Embryonic facial prominence (tissue), 1 donor: ENCODE results near the gene SDK2.
A peak's percentile ranks its signal among the peaks of the same experiment; 100 is the strongest.

Source experiments
- DNase-seq: peaks from one replicate; pipeline ENCODE4 v3.0.0-alpha.2; 2016; ENCODE audit errors: extremely low spot score

The SDK2 gene

GRCh38 chr17:73653810-73654209, 9.6 kb upstream of the SDK2 start:
- DNase-seq, result no peak

- DNase-seq, result no peak
These were observed 8.7 kb upstream of the SDK2 start for GRCh38 chr17:73652886-73653480.

- DNase-seq, result no peak
These were observed 6.5 kb upstream of the SDK2 start for GRCh38 chr17:73650617-73651200.

- no peak for DNase-seq
These were observed 5.9 kb upstream of the SDK2 start for GRCh38 chr17:73650140-73650539.

- DNase-seq, result no peak
These were observed 4.7 kb upstream of the SDK2 start for GRCh38 chr17:73648974-73649373.

GRCh38 chr17:73648543-73648820, 4.2 kb upstream of the SDK2 start:
- DNase-seq, result no peak

GRCh38 chr17:73647772-73648542, 3.7 kb upstream of the SDK2 start:
- no peak for DNase-seq

GRCh38 chr17:73647301-73647695, 3.1 kb upstream of the SDK2 start:
- DNase-seq, result no peak

- DNase-seq, result peak; percentile 35
These were observed 2.4 kb upstream of the SDK2 start for GRCh38 chr17:73646409-73647300.

GRCh38 chr17:73645050-73645871, 1.0 kb upstream of the SDK2 start:
- peak; percentile 40 for DNase-seq

- no peak for DNase-seq
These were observed 447 bp downstream of the SDK2 start for GRCh38 chr17:73643852-73644144.

- no peak for DNase-seq
These were observed 1.0 kb downstream of the SDK2 start for GRCh38 chr17:73643001-73643851.

GRCh38 chr17:73642659-73643000, 1.6 kb downstream of the SDK2 start:
- no peak for DNase-seq

- no peak for DNase-seq
These were observed 2.2 kb downstream of the SDK2 start for GRCh38 chr17:73641826-73642600.

- DNase-seq, result no peak
These were observed 3.6 kb downstream of the SDK2 start for GRCh38 chr17:73640691-73641090.

GRCh38 chr17:73639932-73640331, 4.3 kb downstream of the SDK2 start:
- no peak for DNase-seq

- no peak for DNase-seq
These were observed 4.9 kb downstream of the SDK2 start for GRCh38 chr17:73639322-73639721.

GRCh38 chr17:73638556-73638955, 5.7 kb downstream of the SDK2 start:
- no peak for DNase-seq

GRCh38 chr17:73637866-73638265, 6.4 kb downstream of the SDK2 start:
- DNase-seq, result no peak
